ENCODE data around the gene B4GAT1. TPM values are rescaled to one million over a fixed set of nuclear protein-coding genes. Genes with fewer than 3 reads are reported as not detected.
A peak's percentile ranks its signal among the peaks of the same experiment; 100 is the strongest.

The B4GAT1 gene
- total RNA-seq, 1 donor from 2014 or later: 49.3 TPM

DNA sequence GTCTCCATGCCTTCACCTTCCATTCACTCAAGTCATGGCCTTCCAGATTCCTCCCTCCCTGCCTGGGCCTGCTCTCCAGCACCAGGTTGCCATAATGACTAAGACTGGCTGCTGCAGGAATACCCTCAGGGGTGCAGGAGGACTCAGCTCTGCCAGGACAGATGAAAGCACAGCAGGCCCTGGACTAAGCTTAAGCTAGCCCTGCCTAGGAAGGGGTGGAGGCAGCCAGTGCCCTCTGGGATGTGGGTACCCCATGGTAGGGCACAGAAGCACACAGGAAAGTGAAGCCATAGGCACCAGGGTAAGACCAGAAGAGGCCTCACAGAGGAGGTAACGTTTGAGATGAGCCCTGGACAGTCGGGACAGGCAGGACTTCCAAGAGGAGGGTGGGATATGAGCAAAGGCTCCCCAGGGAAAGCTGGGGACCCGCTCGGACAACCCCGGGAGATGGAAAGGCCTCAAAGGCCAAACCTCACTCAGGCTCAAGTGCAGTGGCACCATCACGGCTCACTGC is 8.2 kb downstream of the B4GAT1 start:
- ATAC-seq: no peak
- no peak for DNase-seq (ENCODE audit: low spot score)
- intact Hi-C loops (cut with DNase I): no loop called here

DNA sequence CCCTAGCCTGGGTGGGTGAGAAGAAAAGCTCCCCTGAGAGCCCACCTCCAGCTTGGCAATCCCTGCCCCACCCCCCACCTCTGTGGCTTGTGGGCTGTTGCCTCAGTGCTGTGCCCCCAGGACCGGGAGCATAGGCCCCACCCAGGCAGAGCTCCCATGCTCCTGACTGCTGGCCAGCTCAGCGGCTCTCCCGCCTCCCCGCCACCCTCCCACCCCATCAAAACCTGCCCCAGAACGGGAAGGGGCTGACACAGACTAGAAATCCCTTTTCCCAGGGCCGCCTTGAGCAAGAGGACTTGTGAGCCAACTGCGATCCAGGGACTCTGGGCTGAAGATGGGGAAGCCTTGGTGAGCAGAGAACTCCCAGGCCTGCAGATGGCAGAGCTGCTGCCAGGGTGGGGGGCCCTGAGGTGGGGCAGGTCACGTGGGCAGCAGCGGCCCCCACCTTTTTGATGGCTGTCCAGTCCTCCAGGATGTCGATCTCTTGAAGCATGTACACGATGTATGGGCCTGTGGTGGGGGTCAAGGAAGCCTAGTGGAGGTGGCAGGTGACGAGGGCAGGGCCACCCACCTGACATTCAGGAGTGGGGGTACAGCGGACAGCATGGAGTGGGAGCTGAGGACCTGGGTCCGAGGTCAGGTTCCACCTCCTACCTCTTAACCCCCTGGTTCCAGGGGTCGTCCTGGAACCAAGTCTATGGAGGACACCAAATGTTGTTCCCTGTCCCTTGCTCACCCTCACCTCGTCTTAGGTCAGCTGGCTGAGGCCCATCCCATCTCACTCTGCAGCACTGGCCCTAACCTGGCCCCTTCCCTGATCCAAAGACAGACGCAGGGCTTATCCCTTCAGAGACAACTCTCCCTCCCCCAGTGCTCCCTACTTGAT is 8.9 kb downstream of the B4GAT1 start:
- no peak for ATAC-seq
- intact Hi-C loops (cut with DNase I): no loop called here
- no peak for DNase-seq (ENCODE audit: low spot score)

- ATAC-seq: peak; percentile 11
- DNase-seq (ENCODE audit: low spot score): no peak
- intact Hi-C loops (cut with DNase I): no loop called here
Measured at GRCh38 chr11:66337103-66337899, 10.1 kb downstream of the B4GAT1 start.

- DNase-seq (ENCODE audit: low spot score) (no peak), ATAC-seq (peak; percentile 82)
- intact Hi-C loops (cut with DNase I): no loop called here
Measured at GRCh38 chr11:66336234-66337102, 11.0 kb downstream of the B4GAT1 start, which contains the start of gene RIN1. RIN1 (minus strand) TSS chr11:66336434; CDS start chr11:66336402, 32 bp downstream.

- intact Hi-C loops (cut with DNase I): no loop called here
- ATAC-seq (peak; percentile 12), DNase-seq (ENCODE audit: low spot score) (no peak)
Measured at GRCh38 chr11:66335531-66336233, 11.7 kb downstream of the B4GAT1 start.

DNA sequence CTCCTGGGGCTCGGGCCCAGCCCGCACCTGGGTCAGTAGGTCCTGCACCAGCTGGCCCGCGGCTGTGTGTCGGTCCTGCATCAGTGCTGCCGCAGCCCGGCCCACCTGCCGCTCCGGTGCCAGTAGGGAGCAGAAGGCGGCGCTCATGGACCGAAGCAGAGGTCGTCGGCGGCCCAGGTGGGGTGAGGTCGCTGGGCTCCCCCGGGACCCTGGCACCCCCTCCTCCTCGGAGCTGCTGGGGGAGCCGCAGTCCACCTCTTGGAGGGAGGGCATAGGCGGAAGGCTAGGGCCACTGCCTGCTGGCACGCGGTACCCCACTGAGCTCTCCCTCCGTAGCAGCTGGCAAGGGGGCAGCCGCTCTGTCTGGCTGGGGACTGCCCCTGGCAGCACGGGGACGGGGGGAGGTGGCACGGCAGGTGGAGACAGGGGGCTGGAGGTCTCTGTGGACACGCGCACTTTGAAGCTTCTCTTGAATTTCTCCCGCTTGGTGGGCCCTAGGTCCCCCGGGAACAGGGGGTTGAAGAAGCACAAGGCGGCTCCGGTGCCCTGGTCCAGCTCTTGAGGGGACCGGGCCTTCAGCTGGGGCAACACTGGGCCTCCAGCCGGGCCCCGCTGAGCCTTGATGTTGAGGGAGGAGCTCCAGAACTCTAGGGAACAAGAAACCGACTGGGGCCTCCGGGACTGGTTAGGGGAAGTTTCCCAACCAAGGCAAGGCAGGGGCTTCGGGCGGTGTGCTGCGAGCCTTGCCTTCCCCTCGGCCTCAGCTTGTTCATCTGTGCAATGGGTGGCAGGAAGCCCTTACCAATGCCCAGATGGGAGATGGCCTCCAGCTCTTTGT is 12.6 kb downstream of the B4GAT1 start:
- ATAC-seq (no peak), DNase-seq (ENCODE audit: low spot score) (no peak)
- intact Hi-C loops (cut with DNase I): no loop called here

- intact Hi-C loops (cut with DNase I): no loop called here
- ATAC-seq: no peak
- DNase-seq (ENCODE audit: low spot score): no peak
Measured at GRCh38 chr11:66333896-66334604, 13.4 kb downstream of the B4GAT1 start.

GRCh38 chr11:66333220-66333877 is 14.1 kb downstream of the B4GAT1 start:
- ATAC-seq (no peak), DNase-seq (ENCODE audit: low spot score) (no peak)
- intact Hi-C loops (cut with DNase I): no loop called here

DNA sequence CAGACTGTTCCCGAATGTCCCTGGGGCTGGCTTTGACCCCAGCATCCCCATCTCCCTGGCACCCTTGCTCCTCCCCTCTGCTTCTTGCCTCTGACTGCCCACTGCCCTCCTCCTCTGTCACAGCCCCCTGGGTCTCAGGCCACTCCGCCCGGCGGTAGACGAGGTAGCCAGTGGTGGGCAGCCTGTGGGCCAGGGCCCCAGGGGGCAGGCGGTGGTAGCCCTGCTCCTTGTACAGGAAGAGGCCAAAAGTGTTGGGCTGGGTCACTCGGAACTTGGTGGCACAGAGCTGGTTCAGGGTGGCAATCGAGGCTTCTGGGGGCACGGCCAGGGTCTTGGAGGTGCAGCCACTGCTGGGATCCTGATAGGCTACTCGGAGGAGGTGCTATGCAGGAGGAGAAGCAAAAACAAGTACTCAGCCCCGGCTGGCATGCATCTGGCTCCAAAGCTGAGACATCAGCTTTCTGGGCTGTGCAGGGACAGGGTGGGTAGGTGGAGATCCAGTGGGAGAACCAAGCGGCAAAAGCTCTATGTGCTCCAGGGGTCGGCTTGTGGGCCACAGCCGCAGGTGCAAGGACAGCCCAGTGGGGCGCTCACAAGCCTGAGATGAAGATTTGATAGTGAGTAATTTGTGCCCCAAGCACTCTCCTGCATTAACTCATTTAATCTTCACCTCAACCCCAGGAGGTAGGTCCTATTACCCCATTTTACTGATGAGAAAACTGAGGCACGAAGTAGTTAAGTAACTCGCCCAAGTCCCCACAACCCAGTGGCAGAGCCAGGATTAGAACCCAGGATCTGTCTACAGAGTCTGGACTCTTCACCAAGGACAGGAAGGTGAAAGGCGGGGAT is 14.8 kb downstream of the B4GAT1 start:
- intact Hi-C loops (cut with DNase I): no loop called here
- no peak for DNase-seq (ENCODE audit: low spot score)

DNA sequence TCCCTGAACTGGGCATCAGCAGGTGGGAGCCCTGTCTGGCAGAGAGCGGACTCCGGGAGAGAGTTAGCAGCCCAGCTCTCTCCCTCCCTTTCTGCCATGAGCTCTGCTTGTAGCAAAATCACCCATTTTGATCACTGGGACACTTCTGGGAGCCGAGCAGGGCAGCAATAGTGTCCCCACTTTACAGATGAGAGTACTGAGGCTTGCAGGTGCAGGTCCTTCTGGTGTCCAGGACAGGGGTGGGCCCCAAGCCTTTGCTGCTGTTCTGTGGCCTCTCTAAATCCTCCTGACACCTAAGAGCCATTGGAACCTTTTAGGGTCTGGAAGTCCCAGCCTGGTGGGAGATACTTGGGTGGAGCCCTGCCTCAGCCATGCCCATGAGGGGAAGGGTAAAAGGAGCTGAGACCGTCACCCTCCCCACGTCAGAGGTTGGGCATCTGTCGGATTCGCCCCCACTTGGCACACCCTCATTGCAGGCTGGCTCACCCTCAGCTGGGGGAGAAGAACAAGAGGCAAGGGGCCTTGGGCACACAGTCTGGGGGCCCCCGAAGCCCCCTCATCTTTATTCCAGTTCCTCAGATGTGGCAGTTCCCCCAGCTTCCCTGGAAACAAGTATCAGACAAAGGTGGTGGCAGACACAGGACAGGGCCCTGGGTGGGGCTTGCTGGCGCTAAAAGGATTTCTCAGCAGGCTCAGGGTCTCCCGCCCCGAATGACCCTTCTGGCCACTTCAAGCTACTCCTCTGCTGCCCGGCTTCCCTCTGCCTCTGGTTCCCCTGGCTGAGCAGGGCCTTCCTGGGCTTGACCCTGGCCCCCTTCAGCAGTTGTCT is 15.7 kb downstream of the B4GAT1 start:
- intact Hi-C loops (cut with DNase I): no loop called here
- ATAC-seq (no peak), DNase-seq (ENCODE audit: low spot score) (no peak)

More for the DNA sequence above, 14.8 kb downstream of the B4GAT1 start:
- no peak for ATAC-seq

GRCh38 chr11:66330931-66331330 is 16.5 kb downstream of the B4GAT1 start:
- no peak for DNase-seq (ENCODE audit: low spot score)
- intact Hi-C loops (cut with DNase I): no loop called here
- ATAC-seq: no peak

GRCh38 chr11:66329165-66329673 is 18.2 kb downstream of the B4GAT1 start:
- DNase-seq (ENCODE audit: low spot score) (no peak), ATAC-seq (no peak)
- intact Hi-C loops (cut with DNase I): no loop called here

DNA sequence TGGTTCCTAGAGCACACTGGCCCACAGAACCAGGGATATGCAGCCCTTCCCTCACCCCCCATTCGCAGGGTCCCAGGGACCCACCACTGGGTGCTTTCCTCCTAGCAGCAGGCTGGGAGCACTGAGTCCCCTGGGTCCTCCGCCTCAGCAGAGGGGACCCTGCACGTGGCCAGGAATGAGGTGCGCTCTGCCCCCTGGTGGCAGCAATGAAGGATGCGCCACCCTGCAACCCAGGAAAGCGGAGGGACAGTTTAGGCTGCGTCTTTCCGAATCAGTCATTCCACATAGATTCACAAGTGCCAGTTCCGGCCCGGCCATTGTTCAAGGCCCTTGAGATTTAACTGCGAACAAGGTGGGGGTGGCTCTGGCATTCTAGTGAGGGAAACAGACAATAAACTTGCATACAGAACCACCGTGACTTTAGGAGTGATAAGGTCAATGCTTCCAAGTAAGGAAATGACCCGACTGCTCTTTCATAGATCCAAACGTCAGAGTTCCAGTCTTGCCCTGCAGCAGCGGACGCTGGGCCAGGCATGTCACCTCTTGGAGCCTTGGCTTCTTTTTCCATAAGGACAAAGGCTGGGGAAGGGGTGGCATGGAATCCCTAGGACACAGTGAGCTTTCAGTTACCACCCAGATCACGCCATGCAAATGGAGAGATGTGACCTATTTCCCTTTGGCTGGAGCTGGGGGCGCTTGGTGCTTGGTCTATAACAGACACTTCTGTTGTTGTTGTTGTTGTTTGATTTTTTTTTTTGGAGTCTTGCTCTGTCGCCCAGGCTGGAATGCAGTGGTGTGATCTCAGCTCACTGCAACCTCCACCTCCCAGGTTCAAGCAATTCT is 18.9 kb downstream of the B4GAT1 start:
- DNase-seq (ENCODE audit: low spot score) (peak; percentile 86), ATAC-seq (peak; percentile 88)
- intact Hi-C loops (cut with DNase I): no loop called here

DNA sequence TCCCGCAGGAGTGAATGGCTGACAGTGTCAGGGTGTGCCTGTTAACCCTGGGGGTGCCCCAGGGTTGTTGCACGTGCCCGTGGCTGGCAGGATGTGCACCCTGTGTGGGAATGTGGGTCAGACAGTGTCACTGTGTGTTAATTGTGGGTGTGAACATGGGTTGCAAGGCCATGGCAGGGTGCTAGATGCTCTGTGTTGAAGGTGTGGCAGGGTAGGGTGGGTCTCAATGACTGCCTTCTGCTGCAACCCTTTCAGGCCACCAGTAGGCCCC is 19.5 kb downstream of the B4GAT1 start:
- intact Hi-C loops (cut with DNase I): no loop called here
- DNase-seq (ENCODE audit: low spot score): no peak
- no peak for ATAC-seq
